C4-2B (cell line): ENCODE data around the gene ZNF701.
"Not testable (repeated sequence)": the region's sequence is repeated elsewhere in the genome, so short reads cannot be mapped to it uniquely, and the experiment has no call there.

Experiments used
- H3K27ac ChIP-seq: fragments of 450-650 bp; 2 replicates; pipeline ENCODE4 v1.5.1; 2017
- CTCF ChIP-seq: fragments of 450-650 bp; conservative IDR thresholded peaks from 2 replicates; pipeline ENCODE4 v1.5.1; 2017; ENCODE audit warnings: mild to moderate bottlenecking
- ZFX ChIP-seq: fragments of 450-650 bp; IDR thresholded peaks from 2 replicates; pipeline ENCODE4 v1.6.1; 2017

ZNF701 gene

GRCh38 chr19:52557231-52557995 is 12.7 kb upstream of the ZNF701 start:
- H3K27ac ChIP-seq = no peak overlapping the region
- TF ChIP-seq CTCF (no peak), ZFX (no peak)

GRCh38 chr19:52558732-52559445 is 11.2 kb upstream of the ZNF701 start:
- H3K27ac ChIP-seq = not testable (repeated sequence)

- not testable (repeated sequence) for H3K27ac ChIP-seq
Observed at GRCh38 chr19:52561611-52562010, 8.5 kb upstream of the ZNF701 start.

GRCh38 chr19:52566121-52566520 is 4.0 kb upstream of the ZNF701 start:
- H3K27ac ChIP-seq = no peak overlapping the region
- TF ChIP-seq ZFX = no peak
- no peak for TF ChIP-seq CTCF

GRCh38 chr19:52566588-52566987 is 3.5 kb upstream of the ZNF701 start:
- no peak overlapping the region for H3K27ac ChIP-seq
- TF ChIP-seq ZFX (no peak), CTCF (no peak)

- TF ChIP-seq ZFX (no peak), CTCF (no peak)
- H3K27ac ChIP-seq = no peak overlapping the region
Observed at GRCh38 chr19:52567921-52568320, 2.2 kb upstream of the ZNF701 start.

GRCh38 chr19:52569638-52569999 is 468 bp upstream of the ZNF701 start:
- peak overlapping the region; percentile 87 for H3K27ac ChIP-seq

- TF ChIP-seq ZFX = no peak
- no peak overlapping the region for H3K27ac ChIP-seq
Observed at GRCh38 chr19:52584736-52585440, 14.8 kb downstream of the ZNF701 start.

- TF ChIP-seq ZFX = no peak
- no peak for TF ChIP-seq CTCF
- no peak overlapping the region for H3K27ac ChIP-seq
Observed at GRCh38 chr19:52585604-52586003, 15.5 kb downstream of the ZNF701 start.
